CD1c-positive myeloid dendritic cell (primary cell): ENCODE results near the gene FITM1.

Experiments used
- DNase-seq: peaks from one replicate; pipeline ENCODE4 v3.0.0-alpha.2; 2016; ENCODE audit errors: extremely low spot score

FITM1 gene

GRCh38 chr14:24119691-24120090 lies 10.8 kb upstream of the FITM1 start:
- no peak for DNase-seq

GRCh38 chr14:24121210-24121609 lies 9.2 kb upstream of the FITM1 start:
- no peak for DNase-seq

- no peak for DNase-seq
These were observed 8.0 kb upstream of the FITM1 start for GRCh38 chr14:24122416-24122815.

GRCh38 chr14:24122898-24123297 lies 7.6 kb upstream of the FITM1 start:
- no peak for DNase-seq

GRCh38 chr14:24123424-24124417 lies 6.7 kb upstream of the FITM1 start:
- no peak for DNase-seq

GRCh38 chr14:24126939-24127338 lies 3.5 kb upstream of the FITM1 start:
- no peak for DNase-seq

GRCh38 chr14:24127673-24128072 lies 2.8 kb upstream of the FITM1 start:
- DNase-seq = no peak

- DNase-seq = no peak
These were observed 955 bp upstream of the FITM1 start for GRCh38 chr14:24129410-24129998.

- no peak for DNase-seq
These were observed 474 bp downstream of the FITM1 start for GRCh38 chr14:24130717-24131548.

GRCh38 chr14:24131549-24131966 lies 1.1 kb downstream of the FITM1 start:
- DNase-seq = no peak

- DNase-seq = no peak
These were observed 1.7 kb downstream of the FITM1 start for GRCh38 chr14:24132061-24132685.

- no peak for DNase-seq
These were observed 2.5 kb downstream of the FITM1 start for GRCh38 chr14:24132976-24133375.

GRCh38 chr14:24133735-24134134 lies 3.3 kb downstream of the FITM1 start:
- DNase-seq = no peak

GRCh38 chr14:24135584-24135833 lies 5.0 kb downstream of the FITM1 start:
- no peak for DNase-seq

GRCh38 chr14:24135834-24136683 lies 5.6 kb downstream of the FITM1 start, which contains the start of gene PSME1:
Gene PSME1, plus strand, starts transcription at chr14:24136194. Its CDS starts 69 bp downstream, at chr14:24136263.
- peak; percentile 95 for DNase-seq

- DNase-seq = no peak
These were observed 6.4 kb downstream of the FITM1 start for GRCh38 chr14:24136684-24137528.

GRCh38 chr14:24137529-24138395 lies 7.3 kb downstream of the FITM1 start:
- DNase-seq = no peak

GRCh38 chr14:24138396-24139271 lies 8.2 kb downstream of the FITM1 start:
- DNase-seq = no peak
